GM10266 (cell line): ENCODE data around the gene SRGAP3.

Experiments used
- DNase-seq: peaks from one replicate; pipeline ENCODE4 v3.0.0; 2012; ENCODE audit errors: extremely low spot score
- TF ChIP-seq, protein P1 (sequence below): IDR thresholded peaks from 2 replicates; pipeline ENCODE4 v1.5.1; 2012; ENCODE audit warnings: mild to moderate bottlenecking, low read depth; ENCODE audit not compliant: control insufficient read depth, insufficient read depth; ENCODE audit errors: missing control alignments

The SRGAP3 gene

DNA sequence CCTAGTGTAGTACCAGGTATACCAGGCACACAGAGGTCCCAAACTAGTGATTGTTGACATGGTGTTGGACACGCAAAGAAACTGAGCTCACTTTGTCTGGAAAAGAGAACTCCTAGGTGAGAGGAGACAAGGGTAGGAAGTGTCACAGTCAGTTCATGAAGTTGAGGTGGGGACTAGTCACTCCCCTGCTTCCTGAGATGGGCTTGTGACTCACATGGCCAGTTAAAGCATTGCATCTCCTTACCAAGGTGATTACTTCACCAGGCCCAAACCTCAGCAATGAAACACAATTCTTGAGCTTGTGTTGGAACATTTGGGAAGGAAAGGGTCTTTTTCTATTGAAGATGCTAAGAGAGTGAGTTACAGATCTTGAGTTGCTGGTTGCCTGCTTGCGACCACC, 236.9 kb downstream of the SRGAP3 start:
- TF ChIP-seq, protein P1, sequence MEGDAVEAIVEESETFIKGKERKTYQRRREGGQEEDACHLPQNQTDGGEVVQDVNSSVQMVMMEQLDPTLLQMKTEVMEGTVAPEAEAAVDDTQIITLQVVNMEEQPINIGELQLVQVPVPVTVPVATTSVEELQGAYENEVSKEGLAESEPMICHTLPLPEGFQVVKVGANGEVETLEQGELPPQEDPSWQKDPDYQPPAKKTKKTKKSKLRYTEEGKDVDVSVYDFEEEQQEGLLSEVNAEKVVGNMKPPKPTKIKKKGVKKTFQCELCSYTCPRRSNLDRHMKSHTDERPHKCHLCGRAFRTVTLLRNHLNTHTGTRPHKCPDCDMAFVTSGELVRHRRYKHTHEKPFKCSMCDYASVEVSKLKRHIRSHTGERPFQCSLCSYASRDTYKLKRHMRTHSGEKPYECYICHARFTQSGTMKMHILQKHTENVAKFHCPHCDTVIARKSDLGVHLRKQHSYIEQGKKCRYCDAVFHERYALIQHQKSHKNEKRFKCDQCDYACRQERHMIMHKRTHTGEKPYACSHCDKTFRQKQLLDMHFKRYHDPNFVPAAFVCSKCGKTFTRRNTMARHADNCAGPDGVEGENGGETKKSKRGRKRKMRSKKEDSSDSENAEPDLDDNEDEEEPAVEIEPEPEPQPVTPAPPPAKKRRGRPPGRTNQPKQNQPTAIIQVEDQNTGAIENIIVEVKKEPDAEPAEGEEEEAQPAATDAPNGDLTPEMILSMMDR = no peak
- DNase-seq = no peak

DNA sequence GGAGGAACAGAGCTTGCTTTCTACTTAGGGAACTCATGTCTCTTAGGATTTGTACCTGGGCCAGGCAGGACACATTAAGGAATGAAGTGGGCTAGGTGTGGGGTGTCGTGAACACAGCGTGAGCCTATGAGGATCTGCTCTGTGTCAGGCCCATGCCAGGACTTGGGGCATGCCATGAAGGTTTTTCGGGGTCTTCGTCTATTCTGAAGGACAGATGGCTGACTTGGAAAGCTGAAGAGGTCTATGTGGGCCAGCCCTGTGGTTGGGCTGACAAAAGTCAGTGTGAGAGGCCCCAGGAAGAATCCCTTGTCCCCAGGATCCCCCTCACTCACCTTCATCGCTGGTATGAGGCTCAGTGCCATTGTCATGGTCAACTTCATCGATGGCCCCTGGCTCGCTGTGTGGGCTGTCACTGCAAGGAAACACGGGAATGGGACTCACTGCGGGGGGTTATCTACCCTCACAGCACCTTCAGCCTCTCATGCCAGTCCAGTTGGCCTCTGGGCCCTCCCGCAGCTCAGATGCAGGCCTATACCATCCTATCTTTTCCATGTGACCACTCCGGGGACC, 239.4 kb downstream of the SRGAP3 start:
- no peak for DNase-seq
- TF ChIP-seq, protein P1 = no peak

DNA sequence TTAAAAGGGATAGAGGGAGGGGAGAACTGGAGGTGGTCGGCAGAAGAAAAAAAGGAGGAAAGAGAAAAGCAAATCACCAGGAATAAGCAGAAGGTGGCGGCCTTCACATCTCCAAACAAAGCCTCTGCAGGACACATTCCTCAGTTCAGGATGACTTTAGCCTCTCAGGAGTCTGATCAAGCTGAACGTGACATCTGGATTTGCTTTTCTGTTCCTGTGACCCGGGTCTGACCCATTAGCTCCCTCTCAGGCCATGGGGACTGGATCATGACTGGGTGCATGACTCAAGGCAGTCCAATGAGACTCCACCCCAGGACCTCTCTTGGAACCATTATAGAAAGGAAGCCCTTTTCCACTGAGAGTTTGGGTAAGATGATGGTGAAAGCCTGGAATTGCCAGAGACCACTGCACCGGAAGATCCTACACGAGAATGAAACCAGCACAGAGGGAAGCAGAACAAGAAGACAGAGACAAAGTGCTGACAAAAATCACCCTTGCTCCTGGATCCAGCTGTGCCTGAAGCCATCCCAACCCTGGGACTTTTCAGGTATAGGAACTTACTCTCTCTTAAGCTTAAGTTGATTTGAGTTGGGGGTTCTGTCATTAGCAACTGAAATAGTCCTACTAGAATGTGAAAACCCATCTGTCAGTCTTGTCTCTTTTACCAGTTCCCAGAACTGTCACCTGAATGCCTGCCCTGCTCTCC, 240.7 kb downstream of the SRGAP3 start:
- DNase-seq = no peak
- TF ChIP-seq, protein P1 = no peak

DNA sequence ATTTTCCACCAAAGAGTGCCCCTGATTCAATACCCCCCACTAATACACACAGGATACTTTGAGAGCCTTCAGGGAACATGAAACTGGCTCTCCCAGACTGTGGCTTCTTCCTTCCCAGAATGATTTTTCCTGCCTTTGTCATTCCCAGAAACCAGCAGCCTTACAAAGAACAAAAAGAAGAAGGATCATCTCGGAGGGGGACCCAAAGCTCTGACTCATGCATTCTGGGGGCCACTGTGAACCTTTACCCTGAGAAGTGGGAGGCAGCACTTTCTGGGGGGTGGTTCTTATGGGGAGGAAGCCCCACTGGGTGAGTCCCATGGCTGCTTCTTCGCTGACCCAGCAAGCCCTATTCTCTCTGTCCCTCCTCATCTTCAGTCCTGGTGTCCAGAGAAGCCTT, 241.5 kb downstream of the SRGAP3 start:
- DNase-seq = no peak
- TF ChIP-seq, protein P1 = no peak

DNA sequence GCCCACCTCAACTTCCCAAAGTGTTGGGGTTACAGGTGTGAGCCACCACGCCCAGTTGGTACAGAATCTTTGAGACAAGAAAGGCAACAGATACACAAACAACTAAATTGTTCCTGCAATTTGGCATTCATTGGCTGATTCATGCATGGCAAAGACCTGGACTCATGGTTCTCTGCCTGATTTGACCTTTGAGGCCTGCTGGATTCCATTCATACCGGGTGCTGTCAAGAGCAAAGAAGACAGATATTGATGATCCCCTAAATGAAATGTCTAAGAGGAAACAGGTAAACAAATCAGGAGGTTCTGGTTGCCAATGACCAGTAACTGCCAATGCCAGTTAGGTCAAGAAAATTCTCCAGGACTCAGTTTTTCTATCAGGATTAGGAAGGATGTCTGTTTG, 242.2 kb downstream of the SRGAP3 start:
- TF ChIP-seq, protein P1 = no peak
- no peak for DNase-seq

DNA sequence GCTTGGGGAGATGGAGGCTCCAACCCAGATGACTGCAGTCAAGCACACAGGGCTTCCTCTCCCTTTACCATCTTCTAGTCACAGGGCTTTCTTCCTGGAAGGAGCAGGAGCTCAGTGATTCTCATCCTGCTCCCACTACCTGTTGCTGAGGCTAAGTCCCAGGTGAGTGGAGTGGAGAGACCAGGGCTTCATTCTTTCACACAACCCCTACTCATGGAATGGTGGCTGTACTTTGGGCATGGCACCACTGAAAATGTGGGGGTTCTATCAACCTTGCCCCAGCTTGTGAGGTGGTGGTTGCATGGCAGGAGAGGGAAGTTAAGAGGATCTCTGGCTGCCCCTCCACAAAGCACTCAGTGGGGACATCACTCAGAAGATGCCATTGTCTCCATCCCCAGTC, 249.4 kb downstream of the SRGAP3 start:
- TF ChIP-seq, protein P1 = no peak
- no peak for DNase-seq

DNA sequence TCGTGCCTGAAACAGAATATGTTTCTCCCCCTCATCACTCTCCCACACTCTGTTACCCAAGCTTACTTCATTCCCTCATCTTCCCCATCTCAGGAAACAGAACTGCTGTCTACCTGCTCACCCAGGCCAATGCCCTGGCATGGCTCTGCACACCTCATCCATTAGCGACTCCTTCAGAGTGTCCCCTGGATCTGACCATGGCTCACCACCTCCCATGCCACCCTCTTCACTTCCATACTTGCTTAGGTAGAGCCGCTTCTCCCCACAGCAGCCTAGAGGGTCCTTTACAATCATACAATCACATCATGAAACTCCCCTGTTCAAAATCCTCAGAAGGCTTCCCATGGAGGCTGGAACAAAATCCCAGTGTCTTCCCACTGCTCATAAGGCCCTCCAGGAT, 252.3 kb downstream of the SRGAP3 start:
- DNase-seq = no peak

More for the DNA sequence above, 252.3 kb downstream of the SRGAP3 start:
- TF ChIP-seq, protein P1 = no peak
